ENCODE data around the gene ARVCF. TPM values are rescaled to one million over a fixed set of nuclear protein-coding genes. Genes with fewer than 3 reads are reported as not detected.

ARVCF gene
- total and polyA plus RNA-seq, 9 of the 15 experiments (the other 6 are each of a cell fraction or from before 2014, with no cell fraction given) = 0.03 to 97.4 (median 15.6) TPM

- TF ChIP-seq CHD7 (IDR thresholded peaks at IDR 0.05; ENCODE audit: low read depth, low read length) = peak; percentile 71
- TF ChIP-seq ZSCAN29 (IDR thresholded peaks at IDR 0.05) = 0 out of 2 replicates have a peak, but pooled peaks have one; percentile 42
- TF ChIP-seq RB1 (IDR thresholded peaks at IDR 0.05; ENCODE audit: low read depth) = 0 out of 2 replicates have a peak, but pooled peaks have one; percentile 17
- peak; percentile 72; the same call in 1 of the 2 replicates for TF ChIP-seq HNRNPUL1 (IDR thresholded peaks at IDR 0.05; ENCODE audit: low read length)
- no peak for TF ChIP-seq ZSCAN32 (CRISPR knock-in tag; IDR thresholded peaks at IDR 0.05)
- no peak for TF ChIP-seq VEZF1 (CRISPR knock-in tag; IDR thresholded peaks at IDR 0.05)
- 0 out of 2 replicates have a peak, but pooled peaks have one; percentile 43 for TF ChIP-seq ZBTB7A (IDR thresholded peaks at IDR 0.05; ENCODE audit: borderline replicate concordance, control insufficient read depth, low read depth, low read length)
- no peak for TF ChIP-seq E2F4 (CRISPR knock-in tag; IDR thresholded peaks at IDR 0.05; ENCODE audit: low read depth)
- TF ChIP-seq ZNF583 (CRISPR knock-in tag; IDR thresholded peaks at IDR 0.05) = 0 out of 2 replicates have a peak, but pooled peaks have one; percentile 27
- 0 out of 2 replicates have a peak, but pooled peaks have one; percentile 28 for TF ChIP-seq RFX7 (CRISPR knock-in tag; IDR thresholded peaks at IDR 0.05)
- no peak; the same call in 1 of the 2 replicates for TF ChIP-seq PTBP1 (IDR thresholded peaks at IDR 0.05; ENCODE audit: low read depth, low read length)
Measured at GRCh38 chr22:19962909-19963806, 53.5 kb downstream of the ARVCF start (continued).

All from K562 (cell line).